ENCODE data around the gene GPR152. TPM values are rescaled to one million over a fixed set of nuclear protein-coding genes. Genes with fewer than 3 reads are reported as not detected.

Gene GPR152
- polyA plus RNA-seq, 2 of the 4 experiments (the other 2 are of a cell fraction) = not detected

GRCh38 chr11:67420147-67420645 is 32.3 kb downstream of the GPR152 start:
- ChIA-PET POLR2A (interaction anchor here (1.1 to 1.7 kb wide), 4 partner anchors 19 to 131 kb away, joined by 4 to 12 read pairs (median 5); partner anchors contain the start of genes AIP, ANKRD13D, POLD4 and PPP1CA), CTCF (interaction anchor here (1.0 to 4.2 kb wide), 4 partner anchors 15 to 48 kb away, joined by 3 to 30 read pairs (median 5); partner anchors contain the start of genes PPP1CA and TBC1D10C)
- peaks cover 32% of the 10 kb centered on the region for H3K4me1 ChIP-seq
- WGBS (ENCODE audit: missing lambda C conversion rate) = 27% methylated on average over 8 of the region's 15 CpGs
- DNase-seq (ENCODE audit: low read depth in 1 of 2, low spot score in 1 of 2) = no peak
- peak in 1 of 2 experiments; percentile 1; a peak in 1 of 6 replicates for ATAC-seq
- H3K4me3 ChIP-seq = peak overlapping the region; percentile 57
- no peaks in the 10 kb centered on the region for H3K9me3 ChIP-seq
- no peak for FAIRE-seq
- TF ChIP-seq MAFK (IDR thresholded peaks at IDR 0.05; ENCODE audit: partially characterized antibody) = no peak
- TF ChIP-seq NFE2L2 (conservative IDR thresholded peaks at IDR 0.05; ENCODE audit: low read length) = no peak
- TF ChIP-seq CBX8 (IDR thresholded peaks at IDR 0.05) = no peak
- TF ChIP-seq KDM1A (IDR thresholded peaks at IDR 0.05; ENCODE audit: low read depth) = no peak
- TF ChIP-seq SMC3 (IDR thresholded peaks at IDR 0.05) = no peak
- no peak for TF ChIP-seq HEYL (CRISPR knock-in tag; IDR thresholded peaks at IDR 0.05)
- no peak for TF ChIP-seq POLR2AphosphoS2 (conservative IDR thresholded peaks at IDR 0.05; ENCODE audit: low read length)
- TF ChIP-seq EHF (CRISPR knock-in tag; IDR thresholded peaks at IDR 0.05) = no peak
- no peak for TF ChIP-seq NPAS2 (CRISPR knock-in tag; IDR thresholded peaks at IDR 0.05; ENCODE audit: borderline replicate concordance)
- TF ChIP-seq, protein P1, sequence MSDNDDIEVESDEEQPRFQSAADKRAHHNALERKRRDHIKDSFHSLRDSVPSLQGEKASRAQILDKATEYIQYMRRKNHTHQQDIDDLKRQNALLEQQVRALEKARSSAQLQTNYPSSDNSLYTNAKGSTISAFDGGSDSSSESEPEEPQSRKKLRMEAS (IDR thresholded peaks at IDR 0.05) = no peak
- TF ChIP-seq FOXS1 (CRISPR knock-in tag; IDR thresholded peaks at IDR 0.05) = no peak
- no peak for TF ChIP-seq ESRRA (IDR thresholded peaks at IDR 0.05; ENCODE audit: borderline replicate concordance, low read length)
- TF ChIP-seq EHMT2 (IDR thresholded peaks at IDR 0.05; ENCODE audit: low read depth) = no peak
- TF ChIP-seq RCOR1 (IDR thresholded peaks at IDR 0.05; ENCODE audit: low read depth, low read length) = no peak
- no peak for TF ChIP-seq JUN (IDR thresholded peaks at IDR 0.05)
- TF ChIP-seq MYC (IDR thresholded peaks at IDR 0.05; ENCODE audit: borderline replicate concordance, low read length) = no peak
- TF ChIP-seq, protein P2, sequence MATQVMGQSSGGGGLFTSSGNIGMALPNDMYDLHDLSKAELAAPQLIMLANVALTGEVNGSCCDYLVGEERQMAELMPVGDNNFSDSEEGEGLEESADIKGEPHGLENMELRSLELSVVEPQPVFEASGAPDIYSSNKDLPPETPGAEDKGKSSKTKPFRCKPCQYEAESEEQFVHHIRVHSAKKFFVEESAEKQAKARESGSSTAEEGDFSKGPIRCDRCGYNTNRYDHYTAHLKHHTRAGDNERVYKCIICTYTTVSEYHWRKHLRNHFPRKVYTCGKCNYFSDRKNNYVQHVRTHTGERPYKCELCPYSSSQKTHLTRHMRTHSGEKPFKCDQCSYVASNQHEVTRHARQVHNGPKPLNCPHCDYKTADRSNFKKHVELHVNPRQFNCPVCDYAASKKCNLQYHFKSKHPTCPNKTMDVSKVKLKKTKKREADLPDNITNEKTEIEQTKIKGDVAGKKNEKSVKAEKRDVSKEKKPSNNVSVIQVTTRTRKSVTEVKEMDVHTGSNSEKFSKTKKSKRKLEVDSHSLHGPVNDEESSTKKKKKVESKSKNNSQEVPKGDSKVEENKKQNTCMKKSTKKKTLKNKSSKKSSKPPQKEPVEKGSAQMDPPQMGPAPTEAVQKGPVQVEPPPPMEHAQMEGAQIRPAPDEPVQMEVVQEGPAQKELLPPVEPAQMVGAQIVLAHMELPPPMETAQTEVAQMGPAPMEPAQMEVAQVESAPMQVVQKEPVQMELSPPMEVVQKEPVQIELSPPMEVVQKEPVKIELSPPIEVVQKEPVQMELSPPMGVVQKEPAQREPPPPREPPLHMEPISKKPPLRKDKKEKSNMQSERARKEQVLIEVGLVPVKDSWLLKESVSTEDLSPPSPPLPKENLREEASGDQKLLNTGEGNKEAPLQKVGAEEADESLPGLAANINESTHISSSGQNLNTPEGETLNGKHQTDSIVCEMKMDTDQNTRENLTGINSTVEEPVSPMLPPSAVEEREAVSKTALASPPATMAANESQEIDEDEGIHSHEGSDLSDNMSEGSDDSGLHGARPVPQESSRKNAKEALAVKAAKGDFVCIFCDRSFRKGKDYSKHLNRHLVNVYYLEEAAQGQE (IDR thresholded peaks at IDR 0.05) = no peak
- H3K27ac ChIP-seq = peak overlapping the region; percentile 75 to 90
- peak overlapping the region; percentile 97 for H3K4me2 ChIP-seq

DNA sequence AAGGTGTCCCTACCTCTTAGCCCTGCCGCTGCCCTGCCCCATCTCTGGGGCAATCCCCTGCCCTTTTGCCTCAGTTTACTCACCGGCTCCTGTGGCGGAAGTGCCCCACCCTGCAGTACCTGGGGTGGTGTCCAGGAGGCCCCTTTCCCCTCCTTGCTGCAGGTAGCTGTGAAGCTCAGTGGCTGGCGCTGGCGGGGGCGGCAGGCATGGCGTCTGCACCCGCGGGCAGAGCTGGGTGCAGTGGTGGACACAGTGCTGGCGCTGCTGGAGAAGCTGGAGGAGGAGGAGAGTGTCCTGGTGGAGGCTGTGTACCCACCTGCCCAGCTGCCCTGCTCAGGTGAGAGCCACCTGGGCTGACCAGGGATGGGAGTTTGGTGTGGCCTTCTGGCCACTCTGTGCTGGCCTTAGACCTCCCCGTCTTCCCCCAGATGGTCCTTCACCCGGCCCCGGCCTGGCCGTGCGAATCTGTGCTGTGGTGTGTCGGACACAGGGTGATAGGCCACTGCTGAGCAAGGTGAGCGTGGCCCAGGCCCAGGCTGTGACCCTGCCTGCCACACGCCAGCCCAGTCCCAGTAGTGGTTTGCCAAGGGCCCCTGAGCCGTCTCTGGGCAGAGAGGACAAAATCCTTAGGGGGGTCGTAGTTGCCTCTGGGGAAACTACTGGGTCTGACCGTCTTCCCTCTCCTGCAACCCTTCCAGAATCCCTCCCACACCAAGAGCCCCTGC is 33.0 kb downstream of the GPR152 start:
- no peak for ATAC-seq
- DNase-seq (ENCODE audit: low read depth in 1 of 2, low spot score in 1 of 2) = no peak
- Histone ChIP-seq H3K4me2 (peak overlapping the region; percentile 97; the same call in 1 of the 3 replicates), H3K4me3 (no peak overlapping the region), H3K9me3 (no peaks in the 10 kb centered on the region), H3K4me1 (peaks cover 37% of the 10 kb centered on the region), H3K27ac (no peak overlapping the region; a peak in 2 of 6 replicates)
- 94% methylated on average over 13 of the region's 21 CpGs for WGBS (ENCODE audit: missing lambda C conversion rate)
- ChIA-PET CTCF (interaction anchor here (0.6 to 4.2 kb wide), 7 partner anchors 9 to 68 kb away, joined by 3 to 30 read pairs (median 4); partner anchors contain the start of genes PPP1CA, RPS6KB2 and TBC1D10C), POLR2A (interaction anchor here (1.7 to 1.8 kb wide), 2 partner anchors 18 kb away, joined by 8 to 12 read pairs; partner anchors contain the start of gene PPP1CA)
- FAIRE-seq = no peak
- no peak for TF ChIP-seq BCL3 (IDR thresholded peaks at IDR 0.05)
- TF ChIP-seq ZFP36 (IDR thresholded peaks at IDR 0.05; ENCODE audit: borderline replicate concordance, partially characterized antibody) = no peak
- TF ChIP-seq PBX3 (IDR thresholded peaks at IDR 0.05) = no peak
- no peak for TF ChIP-seq CEBPB (IDR thresholded peaks at IDR 0.05)
- TF ChIP-seq CBX2 (IDR thresholded peaks at IDR 0.05; ENCODE audit: borderline replicate concordance, low read depth) = no peak
- no peak for TF ChIP-seq HOXB13 (CRISPR knock-in tag; IDR thresholded peaks at IDR 0.05; ENCODE audit: low read depth)
- TF ChIP-seq, protein P3, sequence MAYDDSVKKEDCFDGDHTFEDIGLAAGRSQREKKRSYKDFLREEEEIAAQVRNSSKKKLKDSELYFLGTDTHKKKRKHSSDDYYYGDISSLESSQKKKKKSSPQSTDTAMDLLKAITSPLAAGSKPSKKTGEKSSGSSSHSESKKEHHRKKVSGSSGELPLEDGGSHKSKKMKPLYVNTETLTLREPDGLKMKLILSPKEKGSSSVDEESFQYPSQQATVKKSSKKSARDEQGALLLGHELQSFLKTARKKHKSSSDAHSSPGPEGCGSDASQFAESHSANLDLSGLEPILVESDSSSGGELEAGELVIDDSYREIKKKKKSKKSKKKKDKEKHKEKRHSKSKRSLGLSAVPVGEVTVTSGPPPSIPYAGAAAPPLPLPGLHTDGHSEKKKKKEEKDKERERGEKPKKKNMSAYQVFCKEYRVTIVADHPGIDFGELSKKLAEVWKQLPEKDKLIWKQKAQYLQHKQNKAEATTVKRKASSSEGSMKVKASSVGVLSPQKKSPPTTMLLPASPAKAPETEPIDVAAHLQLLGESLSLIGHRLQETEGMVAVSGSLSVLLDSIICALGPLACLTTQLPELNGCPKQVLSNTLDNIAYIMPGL (CRISPR knock-in tag; IDR thresholded peaks at IDR 0.05; ENCODE audit: borderline replicate concordance) = no peak

All from A549 (cell line).